NT2/D1 (cell line): ENCODE data around the gene CYP4F3.
A peak's percentile ranks its signal among the peaks of the same experiment; 100 is the strongest.

Source experiments
- DNase-seq: peaks from one replicate; pipeline ENCODE4 v3.0.0-alpha.2; 2011; ENCODE audit warnings: low read depth, low spot score
- H3K27me3 ChIP-seq: 2 replicates; pipeline ENCODE4 v1.6.0; 2011; ENCODE audit warnings: mild to moderate bottlenecking; ENCODE audit not compliant: insufficient read length, insufficient read depth
- H3K36me3 ChIP-seq: 2 replicates; pipeline ENCODE4 v1.6.1; 2011; ENCODE audit warnings: mild to moderate bottlenecking, low read length, mixed read lengths; ENCODE audit not compliant: insufficient read depth, insufficient read length
- H3K4me1 ChIP-seq: 2 replicates; pipeline ENCODE4 v1.5.1; 2011; ENCODE audit not compliant: insufficient read depth, insufficient read length
- H3K4me3 ChIP-seq: 2 replicates; pipeline ENCODE4 v1.5.1; 2011; ENCODE audit warnings: low read depth; ENCODE audit not compliant: insufficient read length
- H3K9ac ChIP-seq: 2 replicates; pipeline ENCODE4 v1.6.0; 2011; ENCODE audit warnings: low read depth; ENCODE audit not compliant: insufficient read length
- H3K9me3 ChIP-seq: 2 replicates; pipeline ENCODE4 v1.5.1; 2011; ENCODE audit warnings: mild to moderate bottlenecking, low read length; ENCODE audit not compliant: insufficient read depth
- SUZ12 ChIP-seq: IDR thresholded peaks from 2 replicates; pipeline ENCODE4 v1.6.1; 2011; ENCODE audit not compliant: insufficient read length, insufficient read depth; ENCODE audit errors: extremely low read depth
- YY1 ChIP-seq: IDR thresholded peaks from 2 replicates; pipeline ENCODE4 v1.6.1; 2011; ENCODE audit not compliant: insufficient read length, insufficient read depth
- ZNF274 ChIP-seq: IDR thresholded peaks from 2 replicates; pipeline ENCODE4 v1.6.1; 2011; ENCODE audit warnings: mild to moderate bottlenecking, low read depth, low read length

Gene CYP4F3

GRCh38 chr19:15621801-15622200, 18.9 kb upstream of the CYP4F3 start:
- TF ChIP-seq SUZ12 (no peak), YY1 (no peak), ZNF274 (no peak)
- Histone ChIP-seq H3K27me3 (peaks cover 70% of the 10 kb centered on the region), H3K9ac (no peak overlapping the region), H3K9me3 (no peaks in the 10 kb centered on the region), H3K4me1 (no peaks in the 10 kb centered on the region), H3K4me3 (no peak overlapping the region), H3K36me3 (no peaks in the 10 kb centered on the region)
- no peak for DNase-seq

GRCh38 chr19:15622991-15623390, 17.7 kb upstream of the CYP4F3 start:
- H3K9me3 ChIP-seq, result no peaks in the 10 kb centered on the region
- no peak for TF ChIP-seq YY1
- no peak for TF ChIP-seq ZNF274
- no peak for TF ChIP-seq SUZ12

GRCh38 chr19:15623711-15624318, 16.9 kb upstream of the CYP4F3 start:
- H3K36me3 ChIP-seq, result no peaks in the 10 kb centered on the region
- H3K9ac ChIP-seq, result no peak overlapping the region
- peaks cover 67% of the 10 kb centered on the region for H3K27me3 ChIP-seq
- H3K9me3 ChIP-seq, result no peaks in the 10 kb centered on the region
- H3K4me3 ChIP-seq, result no peak overlapping the region
- DNase-seq, result peak; percentile 27
- no peaks in the 10 kb centered on the region for H3K4me1 ChIP-seq
- TF ChIP-seq ZNF274, result no peak
- TF ChIP-seq YY1, result no peak
- no peak for TF ChIP-seq SUZ12

More at GRCh38 chr19:15622991-15623390, 17.7 kb upstream of the CYP4F3 start:
- DNase-seq, result no peak
- H3K9ac ChIP-seq, result no peak overlapping the region
- H3K4me3 ChIP-seq, result no peak overlapping the region
- H3K27me3 ChIP-seq, result peaks cover 67% of the 10 kb centered on the region
- no peaks in the 10 kb centered on the region for H3K4me1 ChIP-seq
- H3K36me3 ChIP-seq, result no peaks in the 10 kb centered on the region

GRCh38 chr19:15628236-15629002, 12.3 kb upstream of the CYP4F3 start:
- Histone ChIP-seq H3K4me3 (no peak overlapping the region), H3K27me3 (peaks cover 35% of the 10 kb centered on the region), H3K4me1 (no peaks in the 10 kb centered on the region), H3K9me3 (no peaks in the 10 kb centered on the region), H3K36me3 (no peaks in the 10 kb centered on the region), H3K9ac (no peak overlapping the region)
- no peak for DNase-seq
- TF ChIP-seq SUZ12 (no peak), ZNF274 (no peak), YY1 (no peak)

GRCh38 chr19:15629003-15629880, 11.5 kb upstream of the CYP4F3 start:
- no peak for TF ChIP-seq YY1
- no peak overlapping the region for H3K4me3 ChIP-seq
- no peaks in the 10 kb centered on the region for H3K4me1 ChIP-seq
- peaks cover 35% of the 10 kb centered on the region for H3K27me3 ChIP-seq
- no peaks in the 10 kb centered on the region for H3K36me3 ChIP-seq
- no peaks in the 10 kb centered on the region for H3K9me3 ChIP-seq
- peak; percentile 61 for DNase-seq
- H3K9ac ChIP-seq, result peak overlapping the region; percentile 33

GRCh38 chr19:15631817-15632216, 8.9 kb upstream of the CYP4F3 start:
- TF ChIP-seq YY1 (no peak), ZNF274 (no peak), SUZ12 (no peak)
- no peaks in the 10 kb centered on the region for H3K9me3 ChIP-seq
- peaks cover 20% of the 10 kb centered on the region for H3K27me3 ChIP-seq
- H3K4me1 ChIP-seq, result no peaks in the 10 kb centered on the region
- no peak overlapping the region for H3K9ac ChIP-seq
- H3K36me3 ChIP-seq, result no peaks in the 10 kb centered on the region
- H3K4me3 ChIP-seq, result no peak overlapping the region
- DNase-seq, result peak; percentile 20
